Cerebellar nuclear complex (tissue), 1 donor: Measurements from ENCODE around the gene XRCC1.
"Not testable (repeated sequence)": the region's sequence is repeated elsewhere in the genome, so short reads cannot be mapped to it uniquely, and the experiment has no call there.

Experiments used
- DNase-seq, 2 experiments: peaks; one replicate each; lab custom pipeline; 2025; lab: John Stamatoyannopoulos, UW

The XRCC1 gene

GRCh38 chr19:43519436-43520088, 55.8 kb downstream of the XRCC1 start:
- peak in 1 of 2 experiments; percentile 43 for DNase-seq

DNA sequence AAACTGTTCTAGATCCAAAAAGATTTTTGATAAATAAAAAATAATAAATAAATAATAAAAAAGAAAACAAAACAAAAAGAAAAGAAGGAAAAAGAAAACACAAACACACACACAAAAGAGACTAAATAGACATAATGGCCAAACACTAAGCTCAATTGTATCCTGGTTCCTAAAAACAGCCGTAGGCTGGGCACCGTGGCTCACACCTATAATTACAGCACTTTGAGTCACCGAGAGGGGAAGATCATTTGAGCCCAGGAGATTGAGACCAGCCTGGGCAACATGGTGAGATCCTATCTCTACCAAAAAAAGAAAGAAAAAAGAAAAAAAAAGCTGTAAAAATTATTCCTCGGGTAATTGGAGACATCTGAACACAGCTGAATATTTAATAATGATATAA, 57.3 kb downstream of the XRCC1 start:
- no peak for DNase-seq

GRCh38 chr19:43512399-43512798, 62.9 kb downstream of the XRCC1 start:
- not testable (repeated sequence) for DNase-seq

DNA sequence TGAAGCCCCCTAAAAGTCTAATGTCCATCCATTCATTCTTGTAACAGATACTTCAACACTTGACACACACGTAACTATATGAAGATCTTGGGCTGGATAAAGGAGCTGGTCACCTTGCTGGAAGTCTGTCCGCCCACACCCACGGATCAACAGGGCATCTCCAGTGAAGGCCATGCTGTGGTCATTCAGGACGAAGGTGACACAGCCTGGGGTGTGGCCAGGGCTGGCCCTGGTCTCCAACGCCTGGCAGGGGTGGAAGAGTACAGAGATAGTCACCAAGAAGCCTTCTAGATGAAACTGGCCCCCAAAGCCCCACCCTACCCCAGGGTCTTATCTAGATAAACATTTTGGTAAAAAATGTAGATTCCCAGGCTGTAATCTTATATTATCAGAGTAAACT, 64.0 kb downstream of the XRCC1 start:
- no peak for DNase-seq

- no peak for DNase-seq
Observed at GRCh38 chr19:43510713-43511112, 64.6 kb downstream of the XRCC1 start.

DNA sequence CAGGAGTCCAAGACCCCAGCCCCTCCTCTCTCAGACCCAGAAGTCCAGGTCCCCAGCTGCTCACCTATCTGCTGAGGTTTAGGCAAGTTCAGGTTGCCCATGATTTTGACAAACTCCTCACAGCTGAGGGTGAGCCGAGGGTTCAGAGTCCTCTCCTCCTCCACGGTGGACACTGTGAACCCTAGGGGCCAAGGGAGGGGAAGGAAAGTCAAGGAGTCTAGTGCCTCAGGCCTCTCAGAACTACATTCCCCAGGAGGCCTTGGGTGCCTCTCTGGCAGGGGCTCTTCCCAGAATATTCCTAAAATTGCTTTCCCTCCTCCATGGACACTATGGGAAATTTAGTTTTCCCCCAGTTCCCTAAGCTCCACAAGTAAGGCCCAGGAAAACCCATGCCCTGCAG, 67.4 kb downstream of the XRCC1 start:
- no peak for DNase-seq

DNA sequence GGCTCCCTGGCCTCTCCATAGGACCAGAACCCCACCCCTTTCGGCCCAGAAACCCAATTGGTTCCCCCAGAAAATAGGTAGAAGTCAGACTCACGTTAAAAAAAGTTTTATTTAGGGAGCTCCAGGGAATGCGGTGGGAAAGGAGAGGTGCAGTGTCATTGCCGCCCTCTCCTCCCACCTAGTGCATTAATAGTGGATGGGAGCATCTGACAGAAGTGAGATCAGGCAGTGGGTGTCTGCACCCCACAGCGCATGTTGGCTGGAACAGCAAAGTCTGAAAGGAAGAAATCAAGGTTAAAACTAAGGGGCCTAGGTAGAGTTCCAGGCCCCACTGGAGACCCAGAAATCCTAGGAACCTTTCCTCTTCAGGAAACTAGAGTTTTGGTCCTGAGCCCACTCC, 68.7 kb downstream of the XRCC1 start:
- DNase-seq, result no peak

GRCh38 chr19:43505941-43506340, 69.4 kb downstream of the XRCC1 start:
- no peak for DNase-seq

GRCh38 chr19:43505186-43505456, 70.2 kb downstream of the XRCC1 start:
- DNase-seq, result no peak

- DNase-seq, result no peak
Observed at GRCh38 chr19:43504426-43505185, 70.7 kb downstream of the XRCC1 start, which contains the start of gene PHLDB3. Gene PHLDB3 (minus strand): TSS chr19:43504746. CDS start chr19:43504118, 628 bp downstream.

DNA sequence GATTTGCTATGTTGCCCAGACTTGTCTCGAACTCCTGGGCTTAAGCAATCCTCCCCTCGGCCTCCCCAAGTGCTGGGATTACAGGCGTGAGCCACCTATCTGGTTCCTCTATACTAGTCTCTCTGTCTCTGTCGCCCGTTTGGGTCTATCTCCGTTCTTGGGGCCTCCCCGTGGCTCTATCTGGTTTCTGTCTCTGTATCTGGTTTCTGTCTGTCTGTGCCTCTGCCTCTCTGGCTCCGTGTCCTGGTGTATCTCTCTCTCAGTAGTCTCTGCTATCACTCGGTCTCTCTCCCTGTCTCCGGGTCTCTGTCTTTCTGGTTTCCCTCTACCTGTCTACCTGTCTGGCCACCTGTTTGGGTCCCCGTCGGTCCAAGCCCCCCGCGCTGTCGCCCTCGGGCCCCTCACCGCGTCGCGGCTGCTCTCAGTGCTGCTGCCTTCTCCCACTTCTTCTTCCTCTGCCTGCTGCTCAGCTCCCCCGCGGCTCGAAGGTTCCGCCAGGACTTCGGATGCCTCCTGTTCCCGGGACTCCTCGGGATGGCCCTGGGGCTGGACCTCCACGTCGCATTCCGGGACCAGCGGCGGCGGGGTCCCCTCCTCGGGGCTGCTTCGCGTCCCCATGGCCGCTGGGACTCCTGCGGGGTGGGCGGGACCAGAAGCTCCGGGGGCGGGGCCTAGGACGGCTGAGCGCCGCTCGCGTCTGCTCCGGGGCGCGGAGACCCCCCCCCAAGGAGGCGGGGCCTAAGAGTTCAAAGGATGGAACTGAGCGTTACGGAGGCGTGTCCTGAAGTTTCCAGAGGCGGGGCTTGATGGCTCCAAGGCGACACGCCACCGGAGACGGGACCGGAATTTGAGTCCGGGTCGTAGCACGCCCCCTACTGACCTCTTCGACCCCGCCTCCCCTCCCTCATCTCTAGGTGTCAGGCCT, 71.6 kb downstream of the XRCC1 start:
- DNase-seq, result no peak

DNA sequence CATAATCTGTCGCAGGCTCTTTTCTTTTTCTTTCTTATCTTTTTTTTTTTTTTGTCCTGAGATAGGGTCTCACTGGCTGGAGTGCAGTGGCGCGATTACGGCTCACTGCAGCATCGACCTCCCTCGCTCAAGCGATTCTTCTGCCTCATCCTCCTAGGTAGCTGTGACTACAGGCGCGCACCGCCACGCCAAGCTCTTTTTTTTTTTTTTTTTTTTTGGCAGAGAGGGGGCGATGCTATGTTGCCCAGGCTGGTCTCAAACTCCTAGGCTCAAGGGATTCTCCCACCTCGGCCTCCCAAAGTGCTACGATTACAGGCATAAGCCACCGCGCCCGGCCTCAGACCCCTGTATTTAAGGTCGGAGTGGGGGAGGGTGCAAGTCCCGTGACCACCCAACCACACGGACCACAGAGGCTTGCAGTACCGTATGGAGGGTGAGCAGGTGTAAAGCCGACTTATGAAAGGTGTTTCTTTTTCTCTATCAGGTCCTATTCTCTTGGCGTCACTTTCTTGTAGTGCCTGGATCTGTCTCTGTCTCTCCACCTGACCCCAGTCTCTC, 72.8 kb downstream of the XRCC1 start:
- no peak for DNase-seq

- no peak for DNase-seq
Observed at GRCh38 chr19:43501661-43502418, 73.5 kb downstream of the XRCC1 start.

DNA sequence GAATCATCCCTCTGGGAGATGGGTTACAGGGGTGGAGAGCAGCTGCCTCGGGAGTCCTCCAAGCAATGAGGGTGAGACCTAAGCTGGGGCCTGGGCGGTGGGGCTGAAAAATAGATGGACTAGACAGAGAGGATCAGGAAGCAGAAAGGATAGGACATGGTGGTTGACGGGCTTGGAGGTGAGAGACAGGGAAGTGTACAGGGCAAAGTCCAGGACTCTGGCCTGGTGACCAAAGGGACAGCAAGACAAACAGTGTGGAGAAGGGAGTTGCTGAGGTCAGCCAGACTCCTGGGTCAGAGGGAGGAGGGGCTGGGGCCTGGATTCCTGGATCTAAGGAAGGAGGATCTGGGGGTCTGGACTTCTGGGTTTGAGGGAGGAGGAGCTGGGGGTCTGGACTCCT, 76.3 kb downstream of the XRCC1 start:
- no peak for DNase-seq

DNA sequence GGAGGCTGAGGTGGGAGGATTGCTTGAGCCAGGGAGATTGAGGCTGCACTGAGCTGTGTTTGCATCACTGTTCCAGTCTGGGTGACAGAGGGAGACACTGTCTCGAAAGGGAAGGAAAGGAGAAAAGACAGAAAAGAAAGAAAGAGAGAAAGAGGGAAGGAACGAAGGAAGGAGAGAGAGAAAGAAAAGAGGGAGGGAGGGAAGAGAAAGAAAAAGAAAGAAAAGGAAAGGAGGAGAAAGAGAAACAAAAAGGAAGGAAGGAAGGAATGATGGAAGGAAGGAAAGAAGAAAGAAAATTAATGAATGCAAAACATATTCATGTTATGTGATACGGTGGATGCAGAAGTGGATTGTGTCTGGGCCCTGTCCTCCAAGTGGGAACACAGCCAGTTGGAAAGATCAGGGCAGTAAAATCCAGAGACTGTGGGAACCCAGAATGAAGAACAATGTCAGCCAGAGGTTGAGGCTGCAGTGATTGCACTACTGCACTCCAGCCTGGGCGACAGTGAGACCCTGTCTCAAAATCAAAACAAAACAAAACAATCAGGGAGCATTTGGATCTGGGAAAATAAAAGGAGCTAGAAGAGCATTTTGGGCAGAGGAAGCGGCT, 77.0 kb downstream of the XRCC1 start:
- no peak for DNase-seq

DNA sequence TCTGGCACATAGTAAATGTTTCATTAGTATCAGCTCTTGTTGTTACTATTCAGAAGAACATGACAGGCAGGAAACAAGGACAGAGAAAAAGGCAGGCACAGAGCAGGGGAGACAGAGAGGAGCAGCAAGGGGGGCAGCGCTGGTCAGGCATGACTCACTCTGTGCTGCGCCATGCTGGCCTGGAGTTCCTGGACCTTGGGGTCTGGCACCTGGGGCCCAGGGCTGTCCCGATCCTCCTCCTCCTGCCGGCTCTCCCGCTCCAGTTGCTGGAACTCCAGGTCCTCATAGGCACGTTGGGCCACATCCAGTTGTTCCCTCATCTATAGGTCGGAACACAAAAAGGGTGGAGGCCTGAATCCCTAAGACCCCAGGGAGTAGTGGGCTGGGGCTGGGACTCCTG, 78.4 kb downstream of the XRCC1 start:
- no peak for DNase-seq

DNA sequence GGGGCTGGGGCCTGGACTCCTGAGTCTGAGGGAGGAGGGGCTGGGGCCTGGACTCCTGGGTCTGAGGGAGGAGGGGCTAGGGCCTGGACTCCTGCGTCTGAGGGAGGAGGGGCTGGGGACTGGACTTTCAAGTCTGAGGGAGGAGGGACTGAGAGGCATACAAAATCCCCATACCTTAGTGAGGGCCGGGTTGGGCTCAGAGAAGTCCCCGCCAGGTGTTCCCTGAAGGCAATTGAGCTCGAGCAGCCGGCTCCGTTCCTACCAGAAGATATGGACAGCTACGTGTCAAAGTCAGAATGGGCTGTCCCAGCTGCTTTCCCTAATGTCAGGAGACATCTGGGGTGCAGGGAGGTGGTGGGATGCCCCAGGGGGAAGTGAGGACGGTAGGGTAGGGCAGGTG, 80.2 kb downstream of the XRCC1 start:
- no peak for DNase-seq
